OCI-LY1 (cell line): ENCODE measurements around the gene GLS.

Experiments
- H2AFZ ChIP-seq: fragments of 200-600 bp; sonication (generic), shearing (Covaris generic); 2 replicates; pipeline ENCODE4 v1.6.0; 2014; ENCODE audit warnings: antibody characterized with exemption, mild to moderate bottlenecking, low read length
- H3F3A ChIP-seq: fragments of 200-600 bp; sonication (generic), shearing (Covaris generic); 2 replicates; pipeline ENCODE4 v1.6.0; 2014; ENCODE audit warnings: mild to moderate bottlenecking, antibody characterized with exemption, low read length, moderate library complexity; ENCODE audit not compliant: insufficient read depth
- H3K27ac ChIP-seq: fragments of 200-600 bp; sonication (generic); 2 replicates; pipeline ENCODE4 v1.5.1; 2014; ENCODE audit warnings: low read length, mixed run types, mild to moderate bottlenecking, low read depth; ENCODE audit not compliant: poor library complexity, severe bottlenecking
- H3K27me3 ChIP-seq: fragments of 200-600 bp; sonication (generic); 2 replicates; pipeline ENCODE4 v1.6.0; 2014; ENCODE audit warnings: antibody characterized with exemption, mild to moderate bottlenecking, low read length, moderate library complexity; ENCODE audit not compliant: insufficient read depth
- H3K36me3 ChIP-seq: fragments of 200-600 bp; sonication (generic); 2 replicates; pipeline ENCODE4 v1.6.1; 2014; ENCODE audit warnings: mild to moderate bottlenecking, antibody characterized with exemption, low read length, moderate library complexity, mixed read lengths; ENCODE audit not compliant: insufficient read depth
- H3K4me1 ChIP-seq: fragments of 200-600 bp; sonication (generic); 2 replicates; pipeline ENCODE4 v1.5.1; 2014; ENCODE audit warnings: mild to moderate bottlenecking, low read length, moderate library complexity; ENCODE audit not compliant: insufficient read depth, severe bottlenecking
- H3K4me2 ChIP-seq: fragments of 200-600 bp; sonication (generic), shearing (Covaris generic); 2 replicates; pipeline ENCODE4 v1.6.1; 2014; ENCODE audit warnings: low read length
- H3K4me3 ChIP-seq: fragments of 200-600 bp; sonication (generic); 2 replicates; pipeline ENCODE4 v1.5.1; 2014; ENCODE audit warnings: low read length, low read depth, mild to moderate bottlenecking, mixed read lengths; ENCODE audit not compliant: poor library complexity, severe bottlenecking
- H3K79me2 ChIP-seq: fragments of 200-600 bp; shearing (Covaris generic); 2 replicates; pipeline ENCODE4 v1.6.1; 2016; ENCODE audit warnings: mixed run types, low read length, mixed read lengths; ENCODE audit not compliant: insufficient read depth
- H3K9ac ChIP-seq: fragments of 200-600 bp; sonication (generic), shearing (Covaris generic); 2 replicates; pipeline ENCODE4 v1.6.1; 2014; ENCODE audit warnings: mild to moderate bottlenecking, low read length, mixed read lengths
- H3K9me2 ChIP-seq: fragments of 200-600 bp; sonication (generic), shearing (Covaris generic); 2 replicates; pipeline ENCODE4 v1.6.1; 2014; ENCODE audit warnings: low read depth, mild to moderate bottlenecking, low read length, mixed read lengths
- H3K9me3 ChIP-seq: fragments of 200-600 bp; shearing (Covaris generic); 2 replicates; pipeline ENCODE4 v1.6.1; 2014; ENCODE audit warnings: low read length, mixed read lengths
- H4K20me1 ChIP-seq: fragments of 200-600 bp; sonication (generic), shearing (Covaris generic); 2 replicates; pipeline ENCODE4 v1.6.0; 2016; ENCODE audit warnings: mild to moderate bottlenecking, low read length; ENCODE audit not compliant: insufficient read depth
- EZH2 ChIP-seq: fragments of 200-600 bp; sonication (generic), shearing (Covaris generic); IDR thresholded peaks from 2 replicates; pipeline ENCODE4 v1.8.0; 2017; ENCODE audit warnings: borderline replicate concordance, mixed run types, mild to moderate bottlenecking, antibody characterized with exemption, low read length, moderate library complexity, mixed read lengths
- TF ChIP-seq, protein P1 (sequence below): fragments of 200-600 bp; sonication (generic), shearing (Covaris generic); IDR thresholded peaks from 2 replicates; pipeline ENCODE4 v1.5.1; 2017; ENCODE audit warnings: mild to moderate bottlenecking, antibody characterized with exemption, low read length, moderate library complexity, mixed read lengths

The GLS gene

DNA sequence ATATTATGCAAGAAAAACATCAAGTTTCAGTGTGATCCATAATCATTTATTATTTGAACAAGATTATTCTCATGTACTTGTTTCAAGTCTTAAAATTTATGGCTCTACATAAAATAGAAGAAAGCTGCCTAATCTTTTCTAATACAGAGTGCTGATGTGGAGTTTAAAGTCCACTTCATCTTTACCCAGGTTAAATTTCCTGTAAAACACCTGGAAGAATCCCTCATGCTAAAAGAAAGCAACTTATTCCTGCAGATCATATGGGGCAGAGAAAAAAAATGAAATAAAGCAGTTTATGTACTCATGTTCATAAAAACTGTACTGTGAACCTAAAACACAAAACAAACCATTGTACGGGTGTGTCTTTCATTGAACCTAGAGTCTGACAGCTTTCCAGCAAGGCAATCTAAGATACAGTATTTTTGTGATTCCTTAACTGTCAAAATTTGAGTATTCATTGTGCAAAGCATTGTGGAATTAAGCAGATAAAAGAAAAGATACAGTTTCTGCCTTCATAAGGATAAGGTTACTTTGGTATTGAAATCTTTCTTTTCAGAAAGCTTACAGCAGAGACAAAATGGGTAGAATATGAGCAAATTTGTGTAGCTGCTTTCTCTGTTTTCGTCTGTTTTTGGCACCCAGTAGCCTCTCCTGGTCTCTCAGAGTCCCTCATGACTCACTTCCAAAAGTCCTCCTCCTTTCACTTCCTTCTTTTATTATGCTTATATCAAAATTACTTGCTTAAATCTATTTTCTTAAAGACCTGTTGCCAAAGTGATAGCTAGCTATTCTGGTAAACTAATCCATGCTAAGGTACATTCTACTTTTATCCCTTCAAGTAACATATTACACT lies 26.9 kb upstream of the GLS start:
- Histone ChIP-seq H3K27ac (no peak overlapping the region), H3K4me1 (no peaks in the 10 kb centered on the region), H3K9me3 (no peaks in the 10 kb centered on the region), H3F3A (no peaks in the 10 kb centered on the region), H4K20me1 (no peaks in the 10 kb centered on the region), H2AFZ (no peak overlapping the region), H3K9me2 (no peaks in the 10 kb centered on the region), H3K27me3 (no peaks in the 10 kb centered on the region), H3K79me2 (no peaks in the 10 kb centered on the region), H3K4me2 (no peak overlapping the region), H3K9ac (no peak overlapping the region), H3K36me3 (no peaks in the 10 kb centered on the region), H3K4me3 (no peak overlapping the region)
- no peak for TF ChIP-seq EZH2
- TF ChIP-seq, protein P1, sequence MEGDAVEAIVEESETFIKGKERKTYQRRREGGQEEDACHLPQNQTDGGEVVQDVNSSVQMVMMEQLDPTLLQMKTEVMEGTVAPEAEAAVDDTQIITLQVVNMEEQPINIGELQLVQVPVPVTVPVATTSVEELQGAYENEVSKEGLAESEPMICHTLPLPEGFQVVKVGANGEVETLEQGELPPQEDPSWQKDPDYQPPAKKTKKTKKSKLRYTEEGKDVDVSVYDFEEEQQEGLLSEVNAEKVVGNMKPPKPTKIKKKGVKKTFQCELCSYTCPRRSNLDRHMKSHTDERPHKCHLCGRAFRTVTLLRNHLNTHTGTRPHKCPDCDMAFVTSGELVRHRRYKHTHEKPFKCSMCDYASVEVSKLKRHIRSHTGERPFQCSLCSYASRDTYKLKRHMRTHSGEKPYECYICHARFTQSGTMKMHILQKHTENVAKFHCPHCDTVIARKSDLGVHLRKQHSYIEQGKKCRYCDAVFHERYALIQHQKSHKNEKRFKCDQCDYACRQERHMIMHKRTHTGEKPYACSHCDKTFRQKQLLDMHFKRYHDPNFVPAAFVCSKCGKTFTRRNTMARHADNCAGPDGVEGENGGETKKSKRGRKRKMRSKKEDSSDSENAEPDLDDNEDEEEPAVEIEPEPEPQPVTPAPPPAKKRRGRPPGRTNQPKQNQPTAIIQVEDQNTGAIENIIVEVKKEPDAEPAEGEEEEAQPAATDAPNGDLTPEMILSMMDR: no peak

DNA sequence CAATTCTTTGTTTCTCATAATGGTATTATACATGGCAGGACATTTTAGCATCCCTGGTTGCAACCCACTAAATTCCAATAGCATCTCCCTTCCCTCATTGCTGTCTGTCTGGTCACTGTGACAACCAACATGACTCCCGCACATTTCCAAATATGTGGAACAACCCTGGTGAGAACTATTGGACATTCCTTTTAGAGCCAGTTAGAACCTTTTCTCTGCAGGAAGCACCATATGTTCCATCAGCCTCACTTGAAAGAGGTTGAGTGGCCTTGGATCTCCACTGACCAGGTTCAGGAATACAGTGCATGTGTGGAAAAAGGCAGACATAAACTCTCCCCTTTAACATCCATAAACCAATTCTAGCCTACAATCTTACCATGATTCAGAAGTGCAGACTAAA lies 25.9 kb upstream of the GLS start:
- H2AFZ ChIP-seq: no peak overlapping the region
- H3K4me3 ChIP-seq: no peak overlapping the region
- no peaks in the 10 kb centered on the region for H4K20me1 ChIP-seq
- H3K36me3 ChIP-seq: no peaks in the 10 kb centered on the region
- H3K4me2 ChIP-seq: no peak overlapping the region
- no peak overlapping the region for H3K9ac ChIP-seq
- no peaks in the 10 kb centered on the region for H3K27me3 ChIP-seq
- H3K4me1 ChIP-seq: no peaks in the 10 kb centered on the region
- no peaks in the 10 kb centered on the region for H3F3A ChIP-seq
- H3K27ac ChIP-seq: no peak overlapping the region
- no peak for TF ChIP-seq EZH2
- TF ChIP-seq, protein P1: no peak
- H3K9me2 ChIP-seq: no peaks in the 10 kb centered on the region
- H3K79me2 ChIP-seq: no peaks in the 10 kb centered on the region
- H3K9me3 ChIP-seq: no peaks in the 10 kb centered on the region

DNA sequence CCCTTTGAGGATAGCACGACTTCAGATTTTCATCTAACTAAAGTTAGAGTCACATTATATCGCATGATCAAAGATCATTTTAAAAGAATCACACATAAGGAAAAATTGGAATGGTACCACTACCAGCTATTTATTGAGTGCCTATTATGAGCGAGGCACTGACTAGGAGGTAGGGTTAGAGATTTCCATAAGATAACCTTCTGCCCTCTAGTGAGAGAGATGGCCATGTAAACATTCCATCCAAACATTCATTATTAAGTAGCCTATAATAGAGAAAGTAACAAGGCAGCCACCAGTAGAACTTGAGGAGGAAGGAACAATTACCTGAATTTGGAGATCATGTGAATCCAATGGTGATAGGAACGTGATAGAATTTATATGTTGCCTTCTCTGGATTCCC lies 25.4 kb upstream of the GLS start:
- Histone ChIP-seq H3K27me3 (no peaks in the 10 kb centered on the region), H3K4me3 (no peak overlapping the region), H4K20me1 (no peaks in the 10 kb centered on the region), H2AFZ (no peak overlapping the region), H3K36me3 (no peaks in the 10 kb centered on the region), H3K27ac (no peak overlapping the region), H3K9me3 (no peaks in the 10 kb centered on the region), H3F3A (no peaks in the 10 kb centered on the region), H3K4me2 (no peak overlapping the region), H3K9me2 (no peaks in the 10 kb centered on the region), H3K4me1 (no peaks in the 10 kb centered on the region), H3K79me2 (no peaks in the 10 kb centered on the region), H3K9ac (no peak overlapping the region)
- TF ChIP-seq, protein P1: no peak
- TF ChIP-seq EZH2: no peak
